HG02798 (cell line): ENCODE measurements around the gene RGS6.

Experiments used
- ATAC-seq: cut with Tn5 transposase; IDR thresholded peaks from one replicate; pipeline ENCODE4 v1.9.1; 2021; ENCODE audit warnings: mild to moderate bottlenecking; ENCODE audit not compliant: unreplicated experiment, poor library complexity

Gene RGS6

GRCh38 chr14:72513965-72514659 lies 581.9 kb downstream of the RGS6 start:
- no peak for ATAC-seq

- no peak for ATAC-seq
Measured at GRCh38 chr14:72514660-72515025, 582.4 kb downstream of the RGS6 start.

- ATAC-seq: no peak
Measured at GRCh38 chr14:72515779-72516770, 583.8 kb downstream of the RGS6 start.

- ATAC-seq: no peak
Measured at GRCh38 chr14:72516936-72517700, 584.9 kb downstream of the RGS6 start.

GRCh38 chr14:72517736-72518135 lies 585.5 kb downstream of the RGS6 start:
- ATAC-seq: no peak

- peak; percentile 66 for ATAC-seq
Measured at GRCh38 chr14:72518809-72519377, 586.7 kb downstream of the RGS6 start.

- ATAC-seq: peak; percentile 6
Measured at GRCh38 chr14:72519543-72519942, 587.3 kb downstream of the RGS6 start.

GRCh38 chr14:72521045-72521444 lies 588.8 kb downstream of the RGS6 start:
- ATAC-seq: peak; percentile 36

GRCh38 chr14:72521968-72522741 lies 589.9 kb downstream of the RGS6 start:
- ATAC-seq: no peak

- no peak for ATAC-seq
Measured at GRCh38 chr14:72522847-72523246, 590.6 kb downstream of the RGS6 start.

GRCh38 chr14:72523424-72524294 lies 591.4 kb downstream of the RGS6 start:
- ATAC-seq: no peak

GRCh38 chr14:72524295-72524629 lies 592.0 kb downstream of the RGS6 start:
- no peak for ATAC-seq

- no peak for ATAC-seq
Measured at GRCh38 chr14:72525087-72525915, 593.1 kb downstream of the RGS6 start.

- ATAC-seq: no peak
Measured at GRCh38 chr14:72527591-72527990, 595.4 kb downstream of the RGS6 start.

GRCh38 chr14:72528059-72528862 lies 596.0 kb downstream of the RGS6 start:
- ATAC-seq: no peak

- ATAC-seq: no peak
Measured at GRCh38 chr14:72528863-72529175, 596.6 kb downstream of the RGS6 start.

GRCh38 chr14:72532686-72533454 lies 600.6 kb downstream of the RGS6 start:
- ATAC-seq: no peak
